ENCODE results near the gene PXDN.

The PXDN gene

GRCh38 chr2:1603521-1603920 is 140.8 kb downstream of the PXDN start:
- H3K36me3 ChIP-seq = no peaks in the 10 kb centered on the region
- H3K9me3 ChIP-seq = no peaks in the 10 kb centered on the region
- H3K27me3 ChIP-seq = no peaks in the 10 kb centered on the region
- DNase-seq = no peak
- H3K4me3 ChIP-seq (ENCODE audit: low read depth, low read length) = no peak overlapping the region
- no peak for TF ChIP-seq CTCF (IDR thresholded peaks at IDR 0.05; ENCODE audit: low read depth, low read length)
- H3K4me1 ChIP-seq = no peaks in the 10 kb centered on the region

DNA sequence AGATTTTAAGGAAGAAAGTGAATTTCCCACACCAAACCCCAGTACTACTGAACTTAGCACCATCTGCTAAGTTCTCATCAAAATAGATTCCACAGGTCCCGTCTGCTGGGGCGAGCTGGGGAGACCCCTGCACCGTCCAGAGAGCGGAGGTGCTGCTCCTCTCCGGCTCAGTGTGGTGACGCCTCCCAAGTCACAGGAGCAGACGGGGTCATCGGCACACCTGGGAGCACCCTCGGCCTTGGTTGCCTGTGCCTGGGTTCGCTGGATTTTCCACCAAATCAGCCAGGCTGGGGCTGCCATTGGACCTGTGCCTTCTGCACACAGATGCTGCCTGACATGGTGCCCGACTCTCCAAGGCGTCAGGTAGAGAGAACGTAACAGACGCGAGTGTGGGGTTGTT is 141.3 kb downstream of the PXDN start:
- H3K9me3 ChIP-seq = no peaks in the 10 kb centered on the region
- H3K4me3 ChIP-seq (ENCODE audit: low read depth, low read length) = no peak overlapping the region
- DNase-seq = no peak
- H3K36me3 ChIP-seq = no peaks in the 10 kb centered on the region
- no peak for TF ChIP-seq CTCF (IDR thresholded peaks at IDR 0.05; ENCODE audit: low read depth, low read length)
- H3K4me1 ChIP-seq = no peaks in the 10 kb centered on the region
- H3K27me3 ChIP-seq = no peaks in the 10 kb centered on the region

- DNase-seq = no peak
- Histone ChIP-seq H3K27me3 (no peaks in the 10 kb centered on the region), H3K4me1 (no peaks in the 10 kb centered on the region), H3K4me3 (ENCODE audit: low read depth, low read length) (no peak overlapping the region), H3K9me3 (no peaks in the 10 kb centered on the region), H3K36me3 (no peaks in the 10 kb centered on the region)
- no peak for TF ChIP-seq CTCF (IDR thresholded peaks at IDR 0.05; ENCODE audit: low read depth, low read length)
Observed at GRCh38 chr2:1602278-1603010, 141.9 kb downstream of the PXDN start.

DNA sequence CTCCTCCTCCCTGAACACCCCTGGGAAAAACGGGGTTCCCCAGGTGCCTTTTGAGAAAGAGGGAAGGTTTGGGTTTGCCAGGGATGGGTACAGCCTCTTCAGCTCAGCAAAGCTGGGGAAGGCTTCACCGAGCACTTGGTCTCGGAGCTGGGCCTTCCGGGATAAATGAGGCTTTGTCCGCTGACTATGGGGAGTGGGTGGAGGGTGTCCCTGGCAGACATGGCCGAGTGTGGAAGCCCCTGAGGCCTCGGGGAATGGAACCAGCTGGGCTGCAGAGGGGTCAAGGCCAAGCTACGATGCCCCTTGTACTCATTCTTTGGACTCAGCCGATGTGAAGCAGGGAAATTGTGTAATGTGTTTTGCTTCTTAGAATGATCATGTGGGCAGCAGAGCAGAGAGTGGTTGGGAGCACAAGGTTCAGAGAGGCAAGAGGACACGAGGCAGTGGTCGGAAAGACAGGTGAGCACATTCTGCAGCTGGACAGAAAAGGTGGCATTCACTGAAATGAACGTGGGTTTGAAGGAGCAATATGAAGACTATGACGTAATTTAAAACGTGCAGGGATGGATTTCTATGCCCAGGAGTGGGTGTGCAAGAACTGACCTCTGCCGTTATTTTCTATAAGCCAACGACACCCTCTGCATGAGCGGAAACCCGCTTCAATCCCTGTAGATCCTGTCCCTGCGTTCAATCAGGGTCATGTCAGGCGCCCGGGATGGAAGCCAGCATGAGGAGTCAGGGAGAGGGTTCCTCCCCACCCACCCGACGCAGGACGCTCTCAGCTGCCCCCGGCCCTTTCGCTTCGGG is 142.6 kb downstream of the PXDN start:
- TF ChIP-seq CTCF (IDR thresholded peaks at IDR 0.05; ENCODE audit: low read depth, low read length) = no peak
- no peaks in the 10 kb centered on the region for H3K36me3 ChIP-seq
- H3K4me1 ChIP-seq = no peaks in the 10 kb centered on the region
- H3K9me3 ChIP-seq = no peaks in the 10 kb centered on the region
- no peaks in the 10 kb centered on the region for H3K27me3 ChIP-seq
- no peak overlapping the region for H3K4me3 ChIP-seq (ENCODE audit: low read depth, low read length)
- no peak for DNase-seq

DNA sequence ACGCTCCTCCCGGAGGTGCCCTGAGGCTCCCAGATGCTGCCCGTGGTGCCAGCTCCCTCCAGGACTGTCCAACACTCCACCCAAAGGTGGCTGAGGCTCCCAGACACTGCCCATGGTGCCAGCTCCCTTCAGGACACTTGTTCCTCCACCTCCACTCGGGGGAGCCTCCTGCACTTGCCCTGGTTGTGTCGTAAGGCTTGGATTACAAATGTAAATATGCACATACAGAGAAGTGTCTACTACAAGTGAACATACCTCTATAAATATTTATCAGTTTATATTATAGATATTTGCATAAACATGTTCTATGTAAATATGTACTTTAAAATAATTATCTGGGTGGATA is 143.3 kb downstream of the PXDN start:
- Histone ChIP-seq H3K27me3 (no peaks in the 10 kb centered on the region), H3K9me3 (no peaks in the 10 kb centered on the region), H3K4me3 (ENCODE audit: low read depth, low read length) (no peak overlapping the region), H3K36me3 (no peaks in the 10 kb centered on the region), H3K4me1 (no peaks in the 10 kb centered on the region)
- no peak for DNase-seq
- TF ChIP-seq CTCF (IDR thresholded peaks at IDR 0.05; ENCODE audit: low read depth, low read length) = no peak
